Left lung (tissue), 10 donors: ENCODE results near the gene PSKH1. TPM values are rescaled to one million over a fixed set of nuclear protein-coding genes. Genes with fewer than 3 reads are reported as not detected.

Experiments used
- ATAC-seq: fragments of 200-7000 bp; cut with Tn5 transposase; one replicate; pipeline ENCODE4 v1.9.1; 2020; ENCODE audit warnings: moderate library complexity
- DNase-seq, 4 donors: peaks; one replicate each; pipeline ENCODE4 v3.0.0-alpha.2; 2013 to 2020
- H3K27ac ChIP-seq, 2 donors: fragments of 200-600 bp; sonication (generic) in 1 of 2; one replicate each; pipeline versions ENCODE4 v1.5.0 to v1.8.0; 2020 to 2021
- H3K27me3 ChIP-seq, 2 donors: fragments of 200-600 bp; sonication (generic) in 1 of 2; one replicate each; pipeline versions ENCODE4 v1.5.0 to v1.8.0; 2020 to 2021
- H3K36me3 ChIP-seq, 2 donors: fragments of 200-600 bp; sonication (generic) in 1 of 2; one replicate each; pipeline versions ENCODE4 v1.5.0 to v1.8.0; 2020 to 2021
- H3K4me1 ChIP-seq, 2 donors: fragments of 200-600 bp; one replicate each; pipeline ENCODE4 v1.8.0; 2021
- H3K4me3 ChIP-seq, 2 donors: fragments of 200-600 bp; sonication (generic) in 1 of 2; one replicate each; pipeline versions ENCODE4 v1.5.0 to v1.8.0; 2020 to 2021; ENCODE audit warnings: mild to moderate bottlenecking in 1 of 2
- H3K9me3 ChIP-seq, 2 donors: fragments of 200-600 bp; sonication (generic) in 1 of 2; one replicate each; pipeline versions ENCODE4 v1.5.0 to v1.8.0; 2020 to 2021
- CTCF ChIP-seq, 2 donors: fragments of 200-600 bp; sonication (generic) in 1 of 2; IDR thresholded peaks; one replicate each; pipeline versions ENCODE4 v1.5.0 to v1.8.0; 2021; ENCODE audit warnings: antibody characterized with exemption in 2 of 2
- intact Hi-C, 2 donors: fragments of 100-400 bp; cut with DNase I; formaldehyde crosslinking; loops; one replicate each; pipeline versions ENCODE4 v1.11.2 to v1.14.2; 2022
- polyA plus RNA-seq, 6 donors: library from polyadenylated mRNA; unstranded; fragments of 120-200 nt; gene quantifications; one replicate each; pipeline ENCODE4 v1.2.1, GENCODE V29; 2013; ENCODE audit not compliant: insufficient read length in 6 of 6
- total RNA-seq, 2 donors: library from RNA; stranded (reverse); fragmentation: NEBNext Ultra II Directional; extraction: Animal tissue kit (Norgen Biotek cat#: 25700); gene quantifications; one replicate each; pipeline ENCODE4 v1.2.1, GENCODE V29; 2021
- donor health status: DM: no; HTN: yes; CAD: no.
- donor health status: DM: no; HTN: no; CAD: no.

Gene PSKH1
- total and polyA plus RNA-seq, 8 donors, result 20.8 to 32.1 (median 29.0) TPM

DNA sequence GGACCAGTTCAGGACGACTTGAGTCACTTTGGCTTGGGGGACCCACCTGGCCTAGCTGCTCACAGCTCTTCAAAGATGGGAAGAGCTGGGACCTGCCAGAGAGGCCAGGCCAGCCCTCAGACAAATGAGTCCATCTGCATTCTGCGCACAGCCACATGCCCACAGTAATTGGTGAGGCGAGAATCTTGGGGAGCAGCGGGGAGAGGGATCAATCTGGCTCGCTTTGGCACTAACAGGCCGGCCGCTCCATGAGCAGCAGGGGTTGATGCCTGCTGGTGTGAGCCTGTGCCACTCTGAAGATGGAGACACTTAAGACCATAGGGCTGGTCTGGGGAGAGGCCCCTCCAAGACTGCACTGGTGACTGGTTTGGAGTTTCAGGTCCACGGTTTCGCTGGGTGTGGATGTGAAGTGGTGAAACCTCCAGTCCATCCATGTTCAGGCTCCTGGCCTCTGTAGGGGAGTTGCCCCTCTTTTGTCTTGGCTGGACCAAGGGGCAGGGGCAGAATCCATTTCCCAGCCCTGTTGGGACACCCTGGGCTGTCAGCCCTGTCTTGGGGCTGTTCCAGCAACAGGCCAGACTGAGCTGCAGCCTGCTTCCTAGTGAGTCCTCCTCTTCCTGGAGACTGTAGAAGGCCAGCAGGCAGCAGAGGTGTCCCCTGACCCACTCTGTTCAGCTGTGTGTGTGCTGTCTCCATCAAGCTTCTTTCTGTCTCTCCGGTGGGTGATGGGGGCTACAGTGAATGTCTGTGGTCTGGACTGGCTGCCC is 31.3 kb downstream of the PSKH1 start:
- ATAC-seq (no peak), DNase-seq (no peak)
- intact Hi-C loops, result loop anchor here in 1 of 2 donors (10.0 kb wide), 1 partner anchor 250 kb away; no protein-coding TSS in a partner anchor
- peaks cover 0 to 17% of the 10 kb centered on the region in 2 donors for H3K4me1 ChIP-seq
- no peaks in the 10 kb centered on the region for H3K27me3 ChIP-seq
- TF ChIP-seq CTCF (IDR thresholded peaks at IDR 0.05), result no peak
- no peak overlapping the region for H3K27ac ChIP-seq
- H3K36me3 ChIP-seq, result peaks cover 0 to 32% of the 10 kb centered on the region in 2 donors
- H3K4me3 ChIP-seq, result no peak overlapping the region
- no peaks in the 10 kb centered on the region for H3K9me3 ChIP-seq

GRCh38 chr16:67926181-67926750 is 33.2 kb downstream of the PSKH1 start:
- H3K27ac ChIP-seq, result peak overlapping the region in 1 of 2 donors; percentile 42
- no peaks in the 10 kb centered on the region for H3K9me3 ChIP-seq
- ATAC-seq, result peak; percentile 14
- peaks cover 0 to 43% of the 10 kb centered on the region in 2 donors for H3K36me3 ChIP-seq
- intact Hi-C loops, result loop anchor here in 1 of 2 donors (5.0 to 10.0 kb wide), 3 partner anchors 44 to 251 kb away; partner anchors contain the start of gene NRN1L
- no peak for TF ChIP-seq CTCF (IDR thresholded peaks at IDR 0.05)
- peaks cover 0 to 17% of the 10 kb centered on the region in 2 donors for H3K4me1 ChIP-seq
- no peak overlapping the region for H3K4me3 ChIP-seq
- no peaks in the 10 kb centered on the region for H3K27me3 ChIP-seq
- no peak for DNase-seq

GRCh38 chr16:67927131-67927941 is 34.3 kb downstream of the PSKH1 start:
- ATAC-seq (no peak), DNase-seq (no peak)
- intact Hi-C loops, result loop anchor here in 1 of 2 donors (5.0 to 10.0 kb wide), 3 partner anchors 45 to 253 kb away; partner anchors contain the start of gene NRN1L
- peaks cover 0 to 54% of the 10 kb centered on the region in 2 donors for H3K36me3 ChIP-seq
- H3K27me3 ChIP-seq, result no peaks in the 10 kb centered on the region
- no peak overlapping the region for H3K27ac ChIP-seq
- no peaks in the 10 kb centered on the region for H3K9me3 ChIP-seq
- H3K4me1 ChIP-seq, result peaks cover 0 to 17% of the 10 kb centered on the region in 2 donors
- no peak for TF ChIP-seq CTCF (IDR thresholded peaks at IDR 0.05)
- H3K4me3 ChIP-seq, result no peak overlapping the region

DNA sequence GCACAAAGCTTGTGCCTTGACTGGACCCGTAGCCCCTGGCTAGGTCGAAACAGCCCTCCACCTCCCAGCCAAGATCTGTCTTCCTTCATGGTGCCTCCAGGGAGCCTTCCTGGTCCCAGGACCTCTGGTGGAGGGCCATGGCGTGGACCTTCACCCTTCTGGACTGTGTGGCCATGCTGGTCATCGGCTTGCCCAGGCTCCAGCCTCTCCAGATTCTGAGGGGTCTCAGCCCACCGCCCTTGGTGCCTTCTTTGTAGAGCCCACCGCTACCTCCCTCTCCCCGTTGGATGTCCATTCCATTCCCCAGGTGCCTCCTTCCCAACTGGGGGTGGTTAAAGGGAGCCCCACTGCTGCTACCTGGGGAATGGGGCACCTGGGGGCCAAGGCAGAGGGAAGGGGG is 35.1 kb downstream of the PSKH1 start:
- intact Hi-C loops, result loop anchor here in 1 of 2 donors (5.0 to 10.0 kb wide), 3 partner anchors 46 to 253 kb away; partner anchors contain the start of gene NRN1L
- ATAC-seq, result no peak

More for the DNA sequence above, 35.1 kb downstream of the PSKH1 start:
- H3K4me3 ChIP-seq, result no peak overlapping the region
- peaks cover 0 to 62% of the 10 kb centered on the region in 2 donors for H3K36me3 ChIP-seq
- peaks cover 0 to 17% of the 10 kb centered on the region in 2 donors for H3K4me1 ChIP-seq
- H3K27me3 ChIP-seq, result no peaks in the 10 kb centered on the region
- no peak overlapping the region for H3K27ac ChIP-seq
- TF ChIP-seq CTCF (IDR thresholded peaks at IDR 0.05), result no peak
- DNase-seq, result no peak
- H3K9me3 ChIP-seq, result no peaks in the 10 kb centered on the region
